ENCODE measurements around the gene SP9. TPM values are rescaled to one million over a fixed set of nuclear protein-coding genes. Genes with fewer than 3 reads are reported as not detected.
A peak's percentile ranks its signal among the peaks of the same experiment; 100 is the strongest.

Gene SP9
- total RNA-seq, result not detected

GRCh38 chr2:174334781-174335251, at the start of gene SP9:
TSS of gene SP9 (plus strand) at chr2:174334954. CDS start at chr2:174335093, 139 bp downstream.
- no peak for ATAC-seq (replicated peaks)
- no peak within 1 kb of the TSS for H3K27ac Mint-ChIP-seq

GRCh38 chr2:174286172-174286571, 48.6 kb upstream of the SP9 start:
- no peak for ATAC-seq (replicated peaks)
- Mint-ChIP-seq H3K9me3 (no peaks in the 10 kb centered on the region), H3K27ac (no peak overlapping the region), H3K36me3 (ENCODE audit: low read depth) (no peaks in the 10 kb centered on the region), H3K4me3 (no peak overlapping the region), H3K4me1 (no peaks in the 10 kb centered on the region), H3K27me3 (peaks cover 23% of the 10 kb centered on the region)

More at GRCh38 chr2:174334781-174335251, at the start of gene SP9:
- H3K36me3 Mint-ChIP-seq (ENCODE audit: low read depth), result peaks cover 18% of the 10 kb centered on the region
- no peaks in the 10 kb centered on the region for H3K9me3 Mint-ChIP-seq
- H3K4me1 Mint-ChIP-seq, result peaks cover 6% of the 10 kb centered on the region
- H3K4me3 Mint-ChIP-seq, result peak within 1 kb of the TSS; percentile 58
- H3K27me3 Mint-ChIP-seq, result peaks cover 65% of the 10 kb centered on the region

- no peaks in the 10 kb centered on the region for H3K36me3 Mint-ChIP-seq (ENCODE audit: low read depth)
- no peaks in the 10 kb centered on the region for H3K4me1 Mint-ChIP-seq
- H3K4me3 Mint-ChIP-seq, result no peak overlapping the region
- peaks cover 13% of the 10 kb centered on the region for H3K27me3 Mint-ChIP-seq
- no peaks in the 10 kb centered on the region for H3K9me3 Mint-ChIP-seq
- no peak for ATAC-seq (replicated peaks)
- no peak overlapping the region for H3K27ac Mint-ChIP-seq
These were observed 41.8 kb upstream of the SP9 start for GRCh38 chr2:174292908-174293307.

- Mint-ChIP-seq H3K27ac (no peak overlapping the region), H3K36me3 (ENCODE audit: low read depth) (no peaks in the 10 kb centered on the region), H3K4me3 (no peak overlapping the region), H3K9me3 (no peaks in the 10 kb centered on the region), H3K4me1 (no peaks in the 10 kb centered on the region), H3K27me3 (peaks cover 13% of the 10 kb centered on the region)
- no peak for ATAC-seq (replicated peaks)
These were observed 34.6 kb upstream of the SP9 start for GRCh38 chr2:174300114-174300513.

DNA sequence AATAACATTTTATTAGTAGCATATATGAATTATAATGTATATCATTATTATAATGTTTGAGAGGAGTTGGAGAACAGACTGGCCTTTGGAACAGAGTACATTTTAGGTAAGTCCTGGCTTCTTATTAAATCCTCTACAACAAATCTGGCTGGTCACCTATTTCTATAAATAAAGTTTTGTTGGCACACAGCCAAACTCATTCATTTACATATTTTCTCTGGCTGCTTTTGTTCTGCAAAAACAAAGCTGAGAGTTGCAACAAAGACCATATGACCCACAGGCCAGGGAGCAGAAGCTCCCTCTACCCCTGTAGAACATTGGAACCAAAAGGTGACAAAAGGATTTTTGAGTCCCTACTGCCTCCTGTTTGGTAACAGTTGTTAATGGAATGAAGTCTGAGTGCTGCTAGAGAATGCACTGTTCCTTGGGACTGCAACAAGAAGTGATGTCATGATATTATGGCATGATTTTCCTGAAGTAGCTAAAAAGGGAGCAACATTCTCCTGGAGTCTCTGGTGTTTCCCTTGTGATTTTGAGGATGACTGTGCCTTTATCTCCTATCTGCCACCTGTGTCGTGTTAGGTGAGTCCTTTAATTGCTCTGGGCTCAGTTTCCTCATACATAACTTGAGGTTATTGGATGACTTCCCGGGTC, 22.0 kb upstream of the SP9 start:
- Mint-ChIP-seq H3K27me3 (peaks cover 47% of the 10 kb centered on the region), H3K36me3 (ENCODE audit: low read depth) (no peaks in the 10 kb centered on the region), H3K4me3 (no peak overlapping the region), H3K4me1 (no peaks in the 10 kb centered on the region), H3K9me3 (peaks cover 5% of the 10 kb centered on the region), H3K27ac (no peak overlapping the region)
- no peak for ATAC-seq (replicated peaks)

DNA sequence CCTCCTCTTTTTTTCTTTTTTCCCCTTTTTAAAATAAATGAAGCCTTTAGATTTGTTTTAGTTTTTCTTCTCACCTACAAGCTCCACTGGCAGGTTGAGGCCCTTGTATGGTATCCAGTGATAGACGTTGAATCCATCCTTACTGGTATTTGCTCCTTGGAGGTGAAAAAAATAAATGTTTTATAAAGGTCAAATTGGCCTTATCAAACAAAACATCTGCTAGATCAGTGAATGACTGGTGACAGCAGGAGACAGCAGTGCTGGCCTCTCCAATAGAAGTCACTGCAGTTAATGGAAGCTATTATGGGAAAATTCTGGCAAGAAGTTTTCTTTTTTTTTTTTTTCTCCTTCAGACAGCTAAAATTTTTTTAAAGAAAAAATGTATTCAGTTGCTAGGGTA, 12.6 kb upstream of the SP9 start:
- no peak overlapping the region for H3K4me3 Mint-ChIP-seq
- no peaks in the 10 kb centered on the region for H3K9me3 Mint-ChIP-seq
- H3K4me1 Mint-ChIP-seq, result peaks cover 5% of the 10 kb centered on the region
- ATAC-seq (replicated peaks), result no peak
- peaks cover 5% of the 10 kb centered on the region for H3K36me3 Mint-ChIP-seq (ENCODE audit: low read depth)
- H3K27me3 Mint-ChIP-seq, result peaks cover 59% of the 10 kb centered on the region
- no peak overlapping the region for H3K27ac Mint-ChIP-seq

- peaks cover 11% of the 10 kb centered on the region for H3K36me3 Mint-ChIP-seq (ENCODE audit: low read depth)
- peaks cover 10% of the 10 kb centered on the region for H3K4me1 Mint-ChIP-seq
- H3K9me3 Mint-ChIP-seq, result no peaks in the 10 kb centered on the region
- H3K4me3 Mint-ChIP-seq, result no peak overlapping the region
- H3K27me3 Mint-ChIP-seq, result peaks cover 65% of the 10 kb centered on the region
- no peak overlapping the region for H3K27ac Mint-ChIP-seq
- no peak for ATAC-seq (replicated peaks)
These were observed 12.0 kb upstream of the SP9 start for GRCh38 chr2:174322746-174323145.

GRCh38 chr2:174324530-174324929, 10.2 kb upstream of the SP9 start:
- H3K36me3 Mint-ChIP-seq (ENCODE audit: low read depth), result peaks cover 11% of the 10 kb centered on the region
- H3K9me3 Mint-ChIP-seq, result no peaks in the 10 kb centered on the region
- no peak overlapping the region for H3K27ac Mint-ChIP-seq
- peaks cover 10% of the 10 kb centered on the region for H3K4me1 Mint-ChIP-seq
- no peak overlapping the region for H3K4me3 Mint-ChIP-seq
- ATAC-seq (replicated peaks), result no peak
- peaks cover 74% of the 10 kb centered on the region for H3K27me3 Mint-ChIP-seq

DNA sequence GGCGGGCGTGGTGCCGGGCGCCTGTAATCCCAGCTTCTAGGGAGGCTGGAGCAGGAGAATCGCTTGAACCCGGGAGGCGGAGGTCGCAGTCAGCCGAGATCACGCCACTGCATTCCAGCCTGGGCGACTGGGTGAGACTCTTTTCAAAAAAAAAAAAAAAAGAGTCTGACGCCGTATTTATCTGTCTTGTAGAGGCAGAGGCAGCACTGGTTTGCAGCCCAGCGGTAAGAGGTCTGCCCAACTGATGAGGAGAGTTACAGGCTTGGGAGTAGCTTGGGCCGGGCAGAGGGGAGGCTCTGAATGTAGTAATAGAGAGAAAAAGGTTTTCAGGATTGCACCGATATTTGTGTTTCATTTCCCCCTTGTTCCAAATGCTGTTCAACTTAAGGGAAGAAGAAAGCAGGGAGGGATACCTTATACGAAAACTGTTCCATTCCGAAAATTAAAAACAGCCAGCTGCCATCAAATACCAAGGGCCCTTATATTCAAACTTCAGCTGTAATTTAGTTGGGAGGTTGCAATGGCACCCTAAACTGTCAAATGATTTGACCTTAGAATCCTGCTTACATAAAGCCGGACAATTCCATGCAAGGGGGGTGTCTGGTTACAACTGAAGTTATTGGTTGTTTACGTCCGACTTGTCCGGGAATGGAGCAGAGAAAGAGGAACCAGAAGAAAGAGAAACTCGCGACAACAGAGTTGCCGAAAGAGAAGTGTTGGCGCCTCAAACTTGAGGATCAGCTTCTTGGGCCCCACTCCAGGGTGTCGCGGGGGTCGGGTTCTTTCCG, 9.2 kb upstream of the SP9 start:
- H3K9me3 Mint-ChIP-seq, result no peaks in the 10 kb centered on the region

GRCh38 chr2:174326161-174327020, 8.4 kb upstream of the SP9 start:
- ATAC-seq (replicated peaks), result no peak
- H3K36me3 Mint-ChIP-seq (ENCODE audit: low read depth), result peaks cover 11% of the 10 kb centered on the region
- peak overlapping the region; percentile 70 for H3K4me3 Mint-ChIP-seq
- H3K4me1 Mint-ChIP-seq, result peaks cover 10% of the 10 kb centered on the region
- H3K27ac Mint-ChIP-seq, result no peak overlapping the region
- H3K9me3 Mint-ChIP-seq, result no peaks in the 10 kb centered on the region
- H3K27me3 Mint-ChIP-seq, result peaks cover 80% of the 10 kb centered on the region

More for the DNA sequence above, 9.2 kb upstream of the SP9 start:
- H3K4me1 Mint-ChIP-seq, result peaks cover 10% of the 10 kb centered on the region
- H3K27me3 Mint-ChIP-seq, result peaks cover 78% of the 10 kb centered on the region
- ATAC-seq (replicated peaks), result no peak
- no peak overlapping the region for H3K27ac Mint-ChIP-seq
- H3K4me3 Mint-ChIP-seq, result peak overlapping the region; percentile 70
- peaks cover 11% of the 10 kb centered on the region for H3K36me3 Mint-ChIP-seq (ENCODE audit: low read depth)

DNA sequence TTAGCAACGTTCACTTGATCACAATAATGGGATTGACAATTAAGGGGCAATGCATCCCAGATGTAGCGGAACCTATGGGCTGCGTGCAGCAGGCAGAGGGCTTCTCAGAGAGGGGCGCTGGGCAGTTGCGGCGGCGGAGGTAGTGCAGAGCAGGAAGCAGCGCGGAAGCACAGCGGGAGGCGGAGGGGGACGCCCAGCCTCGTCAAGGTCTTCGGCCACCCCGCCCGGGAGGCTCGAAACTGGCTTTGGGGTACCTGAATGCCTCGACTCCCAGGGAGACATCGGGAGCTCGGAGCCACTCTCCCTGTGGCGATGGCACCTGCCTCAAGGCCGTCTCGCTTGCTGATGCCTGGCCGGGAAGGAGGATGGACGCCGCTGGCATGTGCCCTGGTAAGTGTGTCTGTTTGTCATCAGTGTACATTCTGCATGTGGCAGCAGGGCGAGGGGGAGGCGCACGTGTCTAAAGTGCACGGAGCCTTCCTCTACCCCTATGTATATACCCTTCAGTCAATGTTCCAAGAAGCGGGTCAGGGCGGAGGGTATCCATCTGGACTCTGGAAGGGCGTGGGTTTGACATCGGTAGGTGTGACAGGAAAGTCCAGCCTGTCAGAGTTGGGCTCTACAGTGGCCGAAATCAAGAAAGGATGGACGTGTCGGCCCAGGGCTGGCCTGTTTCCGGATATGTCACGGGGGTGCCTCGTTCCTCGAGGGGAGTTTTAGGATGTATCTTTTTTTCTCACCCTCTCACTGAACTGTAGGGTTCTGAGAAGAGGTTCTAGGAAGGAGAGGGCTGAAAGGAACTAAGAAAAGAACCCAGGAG, 7.5 kb upstream of the SP9 start:
- H3K9me3 Mint-ChIP-seq, result no peaks in the 10 kb centered on the region
- H3K4me1 Mint-ChIP-seq, result peaks cover 12% of the 10 kb centered on the region
- ATAC-seq (replicated peaks), result peak; percentile 28
- no peak overlapping the region for H3K27ac Mint-ChIP-seq
- peaks cover 11% of the 10 kb centered on the region for H3K36me3 Mint-ChIP-seq (ENCODE audit: low read depth)
- H3K27me3 Mint-ChIP-seq, result peaks cover 81% of the 10 kb centered on the region
- peak overlapping the region; percentile 70 for H3K4me3 Mint-ChIP-seq

GRCh38 chr2:174327841-174328113, 7.0 kb upstream of the SP9 start:
- Mint-ChIP-seq H3K36me3 (ENCODE audit: low read depth) (peaks cover 11% of the 10 kb centered on the region), H3K4me1 (peaks cover 17% of the 10 kb centered on the region), H3K27ac (no peak overlapping the region), H3K27me3 (peaks cover 81% of the 10 kb centered on the region), H3K9me3 (no peaks in the 10 kb centered on the region), H3K4me3 (peak overlapping the region; percentile 70)
- no peak for ATAC-seq (replicated peaks)

DNA sequence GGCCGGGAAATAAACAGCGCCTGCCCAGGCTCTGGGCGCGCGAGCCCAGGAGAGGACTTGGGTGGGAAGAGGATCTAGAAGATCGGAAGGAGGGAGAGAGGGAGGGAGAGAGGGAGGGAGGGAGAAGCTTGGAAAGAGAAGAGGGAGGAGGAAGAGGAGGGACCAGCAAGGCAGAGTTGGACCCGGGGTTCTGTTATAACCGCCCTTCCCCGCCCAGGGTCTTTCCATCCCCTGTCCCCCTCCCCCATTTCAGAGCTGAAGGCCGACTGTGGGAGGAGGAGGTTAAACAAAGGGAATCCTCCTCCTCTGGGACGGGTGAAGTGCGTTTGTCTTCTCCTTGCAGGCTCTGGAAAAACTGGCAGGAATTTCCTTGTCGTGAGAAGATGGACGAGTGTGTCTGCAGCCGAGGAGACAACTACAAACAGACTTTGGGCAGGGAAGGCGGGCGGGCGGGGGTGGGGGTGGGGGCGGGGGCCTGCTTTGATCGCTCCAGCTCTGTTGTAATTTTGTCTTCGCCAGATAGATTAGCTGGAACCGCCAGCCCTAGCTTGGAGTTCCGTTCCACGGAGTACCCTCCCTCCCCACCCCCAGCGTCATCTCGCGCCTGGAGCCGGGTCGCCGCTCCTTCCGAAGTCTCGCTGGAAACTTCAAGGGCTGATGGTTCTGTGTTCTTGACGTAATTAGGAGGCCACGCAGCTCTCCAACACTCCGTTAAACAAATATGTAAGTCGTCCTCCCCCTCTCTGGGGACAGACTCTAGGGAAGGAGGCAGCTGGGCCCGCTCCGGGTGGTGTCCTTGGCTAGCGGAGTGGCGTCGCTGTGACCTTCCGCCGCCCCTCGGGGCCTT, 6.4 kb upstream of the SP9 start:
- ATAC-seq (replicated peaks), result no peak
- no peak overlapping the region for H3K27ac Mint-ChIP-seq
- H3K36me3 Mint-ChIP-seq (ENCODE audit: low read depth), result peaks cover 11% of the 10 kb centered on the region
- H3K9me3 Mint-ChIP-seq, result no peaks in the 10 kb centered on the region
- H3K27me3 Mint-ChIP-seq, result peaks cover 85% of the 10 kb centered on the region
- H3K4me1 Mint-ChIP-seq, result peaks cover 17% of the 10 kb centered on the region
- no peak overlapping the region for H3K4me3 Mint-ChIP-seq

Data from activated T-helper 17 cell treated with anti-CD3 and anti-CD28 coated beads, Interleukin-2, amount 50 U/mL, for 72 hours (primary cell).